Memory B cell (primary cell): ENCODE results near the gene KIF26B.

Experiments
- ATAC-seq: fragments of 150-1000 bp; cut with Tn5 transposase; 2 replicates; pipeline ENCODE4 v1.10.0; 2021; ENCODE audit warnings: low read depth, mild to moderate bottlenecking, moderate library complexity
- DNase-seq, 2 donors: peaks; one replicate each; pipeline ENCODE4 v3.0.0; 2022; ENCODE audit warnings: low spot score in 2 of 2
- H3K27ac Mint-ChIP-seq: one replicate; pipeline ENCODE4 v1.8.0; 2022; ENCODE audit warnings: mild to moderate bottlenecking, moderate library complexity, mixed read lengths
- H3K27me3 Mint-ChIP-seq: one replicate; pipeline ENCODE4 v1.8.0; 2022; ENCODE audit warnings: mixed read lengths
- H3K36me3 Mint-ChIP-seq: one replicate; pipeline ENCODE4 v1.8.0; 2022; ENCODE audit warnings: mild to moderate bottlenecking, mixed read lengths
- H3K4me1 Mint-ChIP-seq: one replicate; pipeline ENCODE4 v1.8.0; 2022; ENCODE audit warnings: mixed read lengths
- H3K4me3 Mint-ChIP-seq: one replicate; pipeline ENCODE4 v1.8.0; 2022; ENCODE audit warnings: mild to moderate bottlenecking, moderate library complexity, mixed read lengths
- H3K9me3 Mint-ChIP-seq: one replicate; pipeline ENCODE4 v1.8.0; 2022; ENCODE audit warnings: mixed read lengths

KIF26B gene

DNA sequence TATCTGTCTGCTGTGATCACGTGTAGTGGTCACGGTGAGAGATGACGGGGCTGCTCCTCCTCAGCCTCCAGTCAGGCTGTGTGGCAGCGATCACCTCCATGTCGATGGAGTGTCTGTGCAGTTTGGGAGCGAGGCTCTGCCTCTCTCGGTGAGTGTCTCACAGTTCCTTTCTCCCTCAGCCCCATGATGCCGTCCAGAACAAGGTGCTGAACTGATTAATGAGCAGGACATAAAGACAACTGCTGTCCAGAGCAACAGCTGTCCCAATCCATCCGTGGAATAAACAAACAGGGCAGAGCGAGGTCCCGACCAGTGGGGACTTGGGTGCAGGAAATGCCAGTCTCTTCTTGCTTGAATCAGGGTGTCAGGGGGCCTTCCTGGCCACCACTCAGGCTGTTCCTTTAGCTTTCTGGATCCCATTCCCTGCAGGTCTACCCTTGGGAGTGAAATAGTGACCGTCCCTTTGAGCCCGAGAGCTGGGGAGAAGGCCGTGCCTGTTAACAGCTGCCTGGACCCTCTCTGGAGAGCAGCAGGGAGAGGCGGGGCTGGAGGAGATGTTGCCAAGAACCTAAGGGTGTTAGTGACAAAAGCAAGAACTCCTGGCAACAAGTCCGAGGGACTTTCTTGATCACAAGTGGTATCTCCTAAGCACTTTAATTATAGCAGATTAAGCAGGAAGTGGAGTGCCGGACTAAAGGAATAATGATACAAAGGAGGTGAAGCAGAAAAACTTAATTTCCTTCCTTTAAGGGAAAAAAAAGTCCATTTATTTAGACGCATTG is 443.9 kb downstream of the KIF26B start:
- ATAC-seq (no peak), DNase-seq (no peak)
- Mint-ChIP-seq H3K27ac (no peak overlapping the region), H3K36me3 (no peaks in the 10 kb centered on the region), H3K4me1 (no peaks in the 10 kb centered on the region), H3K4me3 (no peak overlapping the region), H3K27me3 (peaks cover 9% of the 10 kb centered on the region), H3K9me3 (peaks cover 7% of the 10 kb centered on the region)

DNA sequence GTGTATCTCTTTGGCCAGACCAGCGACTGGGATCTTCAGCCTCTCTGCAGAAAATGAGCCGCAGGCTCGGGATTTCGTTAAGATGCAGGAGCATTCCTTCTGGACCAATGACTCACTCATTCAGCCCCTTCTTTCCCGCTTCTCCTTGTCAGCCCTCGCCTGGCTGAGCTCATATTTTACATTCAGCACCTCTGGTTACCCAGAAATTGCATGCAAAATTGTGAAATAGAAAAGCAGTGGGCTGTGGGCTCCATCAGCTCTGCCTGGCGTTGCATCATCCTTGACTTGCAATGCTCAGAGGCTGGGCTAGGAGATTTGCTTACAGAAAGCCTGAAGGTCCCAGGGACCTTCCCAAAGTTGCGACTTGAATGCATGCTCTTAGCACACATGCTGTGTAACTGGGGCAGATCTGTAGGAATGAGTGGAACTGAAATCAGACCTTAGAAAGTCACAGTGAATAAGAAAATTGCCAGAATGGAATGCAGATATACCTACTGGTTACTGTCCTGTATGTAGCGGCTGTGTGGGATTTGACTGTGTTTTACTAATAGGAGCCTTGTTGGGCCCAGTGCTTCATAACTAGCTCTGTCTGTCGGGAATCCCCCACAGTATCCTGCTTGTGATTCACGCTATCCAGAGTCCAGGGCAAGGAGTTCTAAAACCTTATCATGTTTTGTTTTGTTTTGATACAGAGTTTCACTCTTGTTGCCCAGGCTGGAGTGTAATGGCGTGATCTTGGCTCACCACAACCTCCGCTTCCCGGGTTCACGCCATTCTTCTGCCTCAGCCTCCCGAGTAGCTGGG is 444.8 kb downstream of the KIF26B start:
- ATAC-seq (no peak), DNase-seq (no peak)
- H3K27me3 Mint-ChIP-seq: peaks cover 9% of the 10 kb centered on the region
- no peaks in the 10 kb centered on the region for H3K36me3 Mint-ChIP-seq
- H3K27ac Mint-ChIP-seq: no peak overlapping the region
- H3K4me1 Mint-ChIP-seq: no peaks in the 10 kb centered on the region
- no peak overlapping the region for H3K4me3 Mint-ChIP-seq
- peaks cover 3% of the 10 kb centered on the region for H3K9me3 Mint-ChIP-seq

DNA sequence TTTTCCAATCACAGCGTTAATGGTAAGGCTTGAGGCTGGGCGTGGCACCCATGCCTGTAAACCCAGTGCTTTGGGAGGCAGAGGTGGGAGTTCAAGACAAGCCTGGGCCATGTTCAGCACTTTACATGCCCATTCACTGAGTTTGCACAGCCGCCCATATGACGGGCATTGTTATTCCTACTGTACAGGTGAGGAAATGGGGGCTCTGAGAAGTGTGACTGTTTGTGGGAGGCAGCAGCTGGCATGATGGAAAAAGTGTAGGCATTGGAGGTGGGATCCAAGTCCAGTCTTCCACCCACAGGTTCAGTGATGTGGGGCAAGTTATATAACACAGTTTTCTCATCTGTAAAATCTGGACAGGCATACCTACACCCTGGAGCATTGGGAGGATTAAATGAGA is 445.9 kb downstream of the KIF26B start:
- ATAC-seq (no peak), DNase-seq (no peak)
- H3K27ac Mint-ChIP-seq: no peak overlapping the region
- H3K27me3 Mint-ChIP-seq: peaks cover 10% of the 10 kb centered on the region
- no peak overlapping the region for H3K4me3 Mint-ChIP-seq
- no peaks in the 10 kb centered on the region for H3K36me3 Mint-ChIP-seq
- peaks cover 3% of the 10 kb centered on the region for H3K9me3 Mint-ChIP-seq
- no peaks in the 10 kb centered on the region for H3K4me1 Mint-ChIP-seq

DNA sequence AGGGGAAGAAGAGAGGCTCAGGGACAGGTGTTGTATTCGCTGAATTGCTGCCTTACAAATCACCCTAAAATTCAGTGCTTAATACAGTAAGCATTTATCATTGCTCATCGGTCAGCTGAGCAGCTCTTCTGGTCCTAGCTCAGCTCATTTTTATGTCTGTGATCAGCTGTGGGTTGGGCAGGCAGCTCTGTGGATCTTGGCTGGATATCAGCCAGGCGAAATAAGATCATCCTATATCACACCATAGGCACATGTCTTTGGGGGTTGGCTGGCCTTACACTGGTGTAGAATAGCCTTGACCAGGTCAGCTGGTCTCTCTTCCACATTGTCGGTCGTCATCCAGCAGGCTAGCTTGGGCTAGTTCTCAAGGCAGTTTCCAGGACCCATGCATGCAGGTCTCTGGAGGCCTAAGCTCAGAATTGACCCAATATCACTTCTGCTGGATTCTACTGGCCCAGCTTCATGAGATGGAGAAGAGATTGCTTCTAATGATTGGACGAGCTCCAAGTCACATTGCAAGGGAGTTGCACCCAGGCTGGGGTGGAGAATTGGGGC is 448.6 kb downstream of the KIF26B start:
- H3K27me3 Mint-ChIP-seq: peaks cover 14% of the 10 kb centered on the region
- DNase-seq (no peak), ATAC-seq (no peak)
- H3K4me3 Mint-ChIP-seq: no peak overlapping the region
- H3K27ac Mint-ChIP-seq: no peak overlapping the region
- no peaks in the 10 kb centered on the region for H3K9me3 Mint-ChIP-seq
- H3K4me1 Mint-ChIP-seq: no peaks in the 10 kb centered on the region
- H3K36me3 Mint-ChIP-seq: no peaks in the 10 kb centered on the region

DNA sequence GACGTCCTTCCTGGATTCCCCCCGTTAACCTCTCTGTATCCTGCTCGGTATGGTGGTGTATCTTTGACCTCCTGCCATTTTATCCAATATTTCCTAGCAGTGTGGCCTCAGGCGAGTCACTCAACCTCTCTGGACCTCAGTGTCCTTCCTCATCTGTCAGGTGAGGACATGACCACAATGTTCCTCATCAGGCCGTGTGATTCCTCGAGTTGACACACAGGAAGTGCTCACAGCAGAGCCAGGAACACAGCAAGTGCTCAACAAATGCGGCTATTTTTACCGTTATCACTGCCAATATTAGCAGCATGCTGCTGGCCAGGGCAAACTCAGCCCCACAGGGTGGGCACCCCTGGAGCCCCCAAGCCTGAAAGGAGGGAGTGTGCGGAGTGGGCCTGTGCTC is 450.2 kb downstream of the KIF26B start:
- H3K27ac Mint-ChIP-seq: no peak overlapping the region
- no peaks in the 10 kb centered on the region for H3K36me3 Mint-ChIP-seq
- no peak overlapping the region for H3K4me3 Mint-ChIP-seq
- H3K4me1 Mint-ChIP-seq: no peaks in the 10 kb centered on the region
- H3K9me3 Mint-ChIP-seq: no peaks in the 10 kb centered on the region
- ATAC-seq (no peak), DNase-seq (no peak)
- H3K27me3 Mint-ChIP-seq: peaks cover 16% of the 10 kb centered on the region

DNA sequence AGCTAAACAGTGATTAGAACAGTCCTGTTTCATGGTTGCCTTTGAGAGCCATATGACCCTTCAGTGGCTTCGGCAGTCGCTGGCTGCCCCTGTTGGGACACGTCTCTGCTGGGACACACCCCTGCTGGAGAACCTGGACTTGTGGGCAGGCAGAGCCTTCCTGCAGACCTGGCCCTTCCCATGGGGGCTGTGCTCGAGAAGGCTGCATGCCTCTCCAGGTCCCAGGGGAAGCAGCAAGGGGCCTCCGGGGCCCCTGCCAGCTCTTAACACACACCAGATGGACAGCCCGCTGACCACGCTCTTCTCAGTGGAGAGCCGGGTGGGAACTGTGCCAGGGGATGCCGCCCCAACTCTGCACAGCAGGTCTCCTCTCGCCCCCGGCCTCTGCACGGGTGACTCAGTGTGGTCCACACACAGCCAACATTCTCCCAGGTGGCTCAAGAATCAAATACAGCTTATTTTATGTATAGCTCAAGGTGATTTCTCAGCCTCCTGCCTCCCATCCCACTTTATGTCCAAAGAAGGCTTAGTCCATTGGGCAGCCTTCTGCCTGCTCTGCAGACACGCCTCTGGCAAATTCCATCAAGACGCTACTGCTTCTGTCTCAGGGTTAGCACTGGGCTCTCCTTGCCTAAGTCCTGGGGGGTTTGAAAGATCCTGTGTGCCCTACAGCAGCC is 450.8 kb downstream of the KIF26B start:
- Mint-ChIP-seq H3K27me3 (peaks cover 14% of the 10 kb centered on the region), H3K9me3 (no peaks in the 10 kb centered on the region), H3K4me3 (no peak overlapping the region), H3K36me3 (no peaks in the 10 kb centered on the region), H3K27ac (no peak overlapping the region), H3K4me1 (no peaks in the 10 kb centered on the region)
- ATAC-seq: no peak
- no peak for DNase-seq

DNA sequence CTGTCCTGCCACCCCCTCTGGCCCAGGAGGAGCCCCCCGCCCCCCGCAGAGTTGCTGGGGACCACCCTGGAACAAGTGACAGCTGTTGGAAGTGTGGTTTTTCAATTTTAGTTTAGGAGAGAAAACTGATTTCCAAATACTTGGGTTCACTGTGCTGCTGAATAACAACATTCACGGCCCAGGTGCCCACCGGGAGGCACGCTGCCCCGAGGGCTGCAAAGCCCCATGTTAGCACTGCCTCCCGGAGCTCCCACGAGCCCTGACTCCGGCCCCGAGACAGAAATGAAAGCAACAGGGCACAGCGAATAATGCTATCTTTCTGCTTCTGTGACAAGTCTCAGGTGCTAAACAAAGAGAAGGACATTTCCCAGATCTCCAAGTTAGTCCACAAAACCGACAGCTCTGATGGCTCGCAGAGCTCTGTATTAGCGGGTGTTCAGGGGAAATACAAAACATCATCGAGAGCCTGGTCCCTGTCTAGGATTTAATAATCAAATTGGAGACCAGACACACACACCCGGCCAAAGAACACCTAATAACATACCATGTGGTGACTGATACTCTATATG is 451.5 kb downstream of the KIF26B start:
- H3K9me3 Mint-ChIP-seq: no peaks in the 10 kb centered on the region
- DNase-seq (no peak), ATAC-seq (no peak)
- no peaks in the 10 kb centered on the region for H3K36me3 Mint-ChIP-seq
- no peak overlapping the region for H3K4me3 Mint-ChIP-seq
- H3K27ac Mint-ChIP-seq: no peak overlapping the region
- H3K4me1 Mint-ChIP-seq: no peaks in the 10 kb centered on the region
- H3K27me3 Mint-ChIP-seq: peaks cover 11% of the 10 kb centered on the region

DNA sequence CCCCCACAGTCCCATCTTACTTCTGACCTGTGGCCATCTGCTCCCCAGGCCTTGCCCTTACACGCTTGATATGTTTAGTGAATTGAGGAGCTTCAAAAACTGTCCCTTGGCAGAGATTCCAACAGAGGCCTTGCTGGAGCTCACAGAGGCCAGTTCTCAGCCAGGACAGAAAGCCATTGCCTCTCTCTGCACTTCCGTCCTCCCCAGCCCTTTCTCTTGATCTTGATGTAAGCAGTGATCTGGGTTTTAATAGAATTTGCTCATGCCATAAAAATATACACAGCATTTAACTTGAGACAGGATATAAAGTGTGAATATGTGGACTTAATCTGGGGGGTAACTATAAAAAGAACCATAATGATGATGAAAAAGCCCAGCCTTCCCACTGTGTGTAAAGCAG is 453.5 kb downstream of the KIF26B start:
- Mint-ChIP-seq H3K4me3 (no peak overlapping the region), H3K36me3 (no peaks in the 10 kb centered on the region), H3K9me3 (no peaks in the 10 kb centered on the region), H3K27me3 (peaks cover 9% of the 10 kb centered on the region), H3K4me1 (no peaks in the 10 kb centered on the region), H3K27ac (no peak overlapping the region)
- no peak for ATAC-seq
- no peak for DNase-seq

DNA sequence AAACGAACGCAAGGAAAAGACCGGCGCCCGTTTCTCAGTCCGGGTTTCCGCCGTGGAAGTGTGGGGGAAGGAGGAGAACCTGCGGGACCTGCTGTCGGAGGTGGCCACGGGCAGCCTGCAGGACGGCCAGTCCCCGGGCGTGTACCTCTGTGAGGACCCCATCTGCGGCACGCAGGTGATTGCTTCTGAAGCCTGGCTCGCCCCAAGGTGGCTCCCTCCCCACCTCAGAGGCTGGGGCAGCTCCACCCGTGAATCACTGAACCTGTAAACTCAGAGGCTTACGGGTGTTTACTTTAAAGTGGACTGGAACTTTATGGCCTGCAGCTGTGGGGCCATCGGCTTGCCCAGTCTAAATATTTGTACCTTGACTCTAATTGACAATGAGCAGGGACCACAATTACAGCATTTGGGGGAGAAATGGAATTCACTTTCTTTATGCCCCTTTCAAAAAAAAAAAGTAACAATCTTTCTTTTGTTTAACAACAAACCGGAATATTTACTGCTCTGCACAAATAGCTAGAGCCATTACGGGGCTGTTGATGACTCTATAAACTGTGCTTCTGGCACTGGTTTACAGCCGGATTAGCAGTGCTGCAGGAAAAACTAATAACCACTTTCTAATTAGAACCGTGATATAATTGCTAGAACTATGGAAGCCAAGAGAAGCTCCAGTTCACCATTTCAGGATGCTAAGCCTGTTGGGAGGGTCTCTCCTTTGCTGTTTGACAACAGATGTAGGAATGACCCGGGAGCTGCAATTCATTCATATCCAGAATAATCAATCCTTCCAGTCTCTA is 454.8 kb downstream of the KIF26B start:
- peaks cover 9% of the 10 kb centered on the region for H3K27me3 Mint-ChIP-seq
- no peak for ATAC-seq
- no peak overlapping the region for H3K4me3 Mint-ChIP-seq
- no peak overlapping the region for H3K27ac Mint-ChIP-seq
- no peaks in the 10 kb centered on the region for H3K4me1 Mint-ChIP-seq
- H3K36me3 Mint-ChIP-seq: no peaks in the 10 kb centered on the region
- no peaks in the 10 kb centered on the region for H3K9me3 Mint-ChIP-seq
- no peak for DNase-seq

DNA sequence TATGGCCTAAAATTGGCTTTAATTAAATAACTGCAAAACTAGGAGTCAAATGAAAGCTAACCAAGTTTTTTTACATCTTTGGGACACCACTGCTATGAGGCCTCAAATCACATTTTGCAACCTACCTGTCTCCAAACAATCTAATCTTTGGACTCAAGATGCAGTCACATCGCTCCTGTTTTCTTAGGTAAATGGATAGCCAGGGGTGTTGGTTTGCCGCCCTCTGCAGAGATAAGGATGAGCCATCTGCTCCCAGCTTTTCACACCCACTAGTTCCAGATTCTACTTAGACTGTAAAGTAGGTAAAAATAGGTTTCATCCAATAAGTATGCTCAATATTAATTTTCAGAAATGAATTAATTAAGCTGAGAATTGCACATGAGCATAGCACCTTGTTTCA is 456.5 kb downstream of the KIF26B start:
- DNase-seq (no peak), ATAC-seq (no peak)
- Mint-ChIP-seq H3K27me3 (peaks cover 6% of the 10 kb centered on the region), H3K4me3 (no peak overlapping the region), H3K36me3 (no peaks in the 10 kb centered on the region), H3K9me3 (no peaks in the 10 kb centered on the region), H3K4me1 (no peaks in the 10 kb centered on the region), H3K27ac (no peak overlapping the region)

DNA sequence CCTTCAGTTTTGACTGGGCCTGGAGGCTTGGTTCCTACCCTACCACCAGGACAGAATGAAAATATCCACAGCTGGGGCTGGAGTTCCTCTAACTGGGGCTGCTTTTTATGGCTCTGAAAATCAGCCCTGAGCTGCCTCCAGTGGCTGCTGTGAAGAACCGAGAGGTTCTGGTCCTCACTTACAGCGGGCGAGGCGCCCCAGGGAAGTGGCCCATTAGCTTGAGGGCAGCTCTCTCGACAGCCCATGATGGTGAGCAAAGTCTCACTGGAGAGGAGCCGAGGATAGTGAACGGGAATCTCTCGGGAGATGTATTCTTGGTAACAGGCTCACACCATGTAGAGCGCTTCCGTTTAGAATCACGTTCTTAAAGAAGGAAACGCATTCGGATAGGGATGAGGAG is 459.7 kb downstream of the KIF26B start:
- Mint-ChIP-seq H3K4me3 (no peak overlapping the region), H3K36me3 (no peaks in the 10 kb centered on the region)

DNA sequence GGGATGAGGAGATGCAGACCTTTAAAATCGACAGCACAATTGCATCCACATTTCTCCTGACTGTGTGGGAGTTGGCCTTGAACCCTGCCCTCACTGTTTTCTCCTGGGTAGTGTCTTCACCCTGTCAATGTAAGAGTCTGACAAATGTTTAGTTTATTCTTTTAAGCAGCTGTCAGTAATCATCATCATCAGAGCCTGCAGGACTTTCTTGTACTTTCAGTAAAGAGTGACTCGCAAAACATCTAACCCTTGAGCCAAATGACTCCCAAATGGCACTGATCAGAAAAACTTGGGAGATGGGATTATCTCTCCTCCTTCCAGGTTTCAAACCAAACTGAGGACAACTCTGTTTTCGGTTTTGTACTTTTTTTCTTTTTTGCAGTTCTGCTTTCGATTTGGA is 460.2 kb downstream of the KIF26B start:
- ATAC-seq (no peak), DNase-seq (no peak)
- H3K27ac Mint-ChIP-seq: no peak overlapping the region
- H3K9me3 Mint-ChIP-seq: no peaks in the 10 kb centered on the region
- peaks cover 5% of the 10 kb centered on the region for H3K27me3 Mint-ChIP-seq
- no peak overlapping the region for H3K4me3 Mint-ChIP-seq
- no peaks in the 10 kb centered on the region for H3K36me3 Mint-ChIP-seq
- H3K4me1 Mint-ChIP-seq: no peaks in the 10 kb centered on the region

More for the DNA sequence above, 459.7 kb downstream of the KIF26B start:
- Mint-ChIP-seq H3K9me3 (no peaks in the 10 kb centered on the region), H3K27ac (no peak overlapping the region), H3K4me1 (no peaks in the 10 kb centered on the region), H3K27me3 (peaks cover 5% of the 10 kb centered on the region)
- DNase-seq (no peak), ATAC-seq (no peak)

DNA sequence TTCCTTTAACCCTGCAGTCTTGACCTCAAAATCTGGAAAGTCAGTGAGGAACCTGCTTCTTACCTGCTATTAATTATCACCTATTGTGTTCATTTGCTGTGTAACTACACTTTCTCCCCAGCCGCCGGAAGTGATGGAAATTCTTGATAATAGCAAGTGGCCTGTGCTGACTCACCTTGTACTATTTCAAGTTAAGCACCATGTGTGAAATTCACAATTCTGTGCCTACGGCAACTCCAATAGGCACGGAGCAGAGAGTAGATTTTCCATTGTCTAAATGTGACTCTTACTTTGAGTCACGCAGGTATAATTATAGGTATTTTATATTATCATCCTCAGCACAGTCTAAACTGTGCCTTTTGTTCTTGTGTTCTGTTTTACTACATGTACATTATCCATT is 466.8 kb downstream of the KIF26B start:
- Mint-ChIP-seq H3K9me3 (no peaks in the 10 kb centered on the region), H3K27me3 (peaks cover 12% of the 10 kb centered on the region), H3K4me3 (no peak overlapping the region), H3K36me3 (no peaks in the 10 kb centered on the region), H3K4me1 (peaks cover 4% of the 10 kb centered on the region), H3K27ac (no peak overlapping the region)
- DNase-seq (no peak), ATAC-seq (no peak)
